Thyroid gland (tissue), 4 donors: ENCODE results near the gene CADPS. TPM values are rescaled to one million over a fixed set of nuclear protein-coding genes. Genes with fewer than 3 reads are reported as not detected.

Experiments
- DNase-seq, 2 donors: peaks; one replicate each; pipeline ENCODE4 v3.0.0-alpha.2; 2019
- H3K27ac ChIP-seq, 3 donors: fragments of 200-600 bp; sonication (generic); 1 replicate in 2 of 3; 2 replicates in 1 of 3; pipeline ENCODE4 v1.5.1; 2016 to 2019; ENCODE audit warnings: mild to moderate bottlenecking in 1 of 3, moderate library complexity in 1 of 3
- H3K27me3 ChIP-seq: fragments of 200-600 bp; sonication (generic); one replicate; pipeline ENCODE4 v1.5.1; 2019
- H3K36me3 ChIP-seq, 2 donors: fragments of 200-600 bp; sonication (generic); one replicate each; pipeline ENCODE4 v1.5.1; 2016 to 2019
- H3K4me1 ChIP-seq, 2 donors: fragments of 200-600 bp; sonication (generic); one replicate each; pipeline ENCODE4 v1.5.1; 2017 to 2019
- H3K4me3 ChIP-seq, 3 donors: fragments of 200-600 bp; sonication (generic); replicated peaks in 1 of 3; 1 replicate in 2 of 3; 2 replicates in 1 of 3; pipeline ENCODE4 v1.5.1; 2016; ENCODE audit warnings: mild to moderate bottlenecking in 1 of 3
- H3K9me3 ChIP-seq: fragments of 200-600 bp; sonication (generic); one replicate; pipeline ENCODE4 v1.5.1; 2017
- POLR2A ChIP-seq, 2 donors: fragments of 450-650 bp; IDR thresholded peaks; one replicate each; pipeline ENCODE4 v1.6.1; 2017; ENCODE audit warnings: antibody characterized with exemption in 2 of 2, mild to moderate bottlenecking in 2 of 2, moderate library complexity in 1 of 2
- WGBS, 2 donors: methylation state at CpG; one replicate each; pipeline ENCODE4 v1.1.5; 2017; 5-methylcytosine and 5-hydroxymethylcytosine counted together
- intact Hi-C: fragments of 100-400 bp; cut with DNase I; formaldehyde crosslinking; loops from one replicate; pipeline ENCODE4 v1.15.1; 2023
- total RNA-seq, 4 donors: library from RNA; depleted of rRNA; stranded (reverse); fragments of >200 nt; gene quantifications; one replicate each; pipeline ENCODE4 v1.2.3, GENCODE V29; 2016
- TF ChIP-seq, protein P1 (sequence below), 6 experiments: fragments of 200-600 bp in 3 of 6; fragments of 450-650 bp in 3 of 6; sonication (generic) in 3 of 6; IDR thresholded peaks; one replicate each; pipeline ENCODE4 v1.5.1; 2016 to 2019; ENCODE audit warnings: antibody characterized with exemption in 6 of 6, mild to moderate bottlenecking in 2 of 6, inconsistent platforms in 1 of 6, moderate library complexity in 1 of 6

CADPS gene
- total RNA-seq, 4 donors from 2014 or later: 1.6 to 9.5 TPM; not detected in 2

DNA sequence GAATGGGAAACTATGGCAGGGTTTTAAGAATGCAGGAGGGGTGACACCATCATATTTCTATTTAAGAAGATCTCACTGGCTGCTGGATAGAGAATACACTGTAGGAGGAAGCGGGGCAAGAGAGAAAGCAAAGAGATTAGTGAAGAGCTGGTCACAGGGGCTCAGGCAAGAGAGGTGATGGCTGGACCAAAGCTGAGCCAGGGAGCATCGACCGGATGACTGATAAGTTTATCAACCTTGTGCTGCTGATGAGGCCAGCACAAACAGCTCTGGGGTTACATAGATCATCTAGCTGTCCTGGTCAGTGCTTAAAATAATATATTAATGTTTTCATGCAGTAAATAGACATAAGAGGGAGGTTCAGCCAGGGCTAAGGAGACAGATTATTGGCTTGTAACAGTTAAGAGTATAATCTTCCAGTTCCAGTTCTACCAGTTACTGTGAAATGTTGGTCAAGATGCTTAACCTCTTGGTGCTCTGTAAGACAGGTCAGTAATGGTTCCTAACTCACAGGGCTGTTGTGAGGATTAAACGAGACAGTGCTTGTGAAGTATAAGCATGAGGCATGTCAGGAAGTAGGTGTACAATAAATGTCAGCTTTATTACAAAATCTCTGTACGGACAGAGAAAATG lies 300.8 kb downstream of the CADPS start:
- TF ChIP-seq POLR2A (IDR thresholded peaks at IDR 0.05): no peak
- TF ChIP-seq, protein P1, sequence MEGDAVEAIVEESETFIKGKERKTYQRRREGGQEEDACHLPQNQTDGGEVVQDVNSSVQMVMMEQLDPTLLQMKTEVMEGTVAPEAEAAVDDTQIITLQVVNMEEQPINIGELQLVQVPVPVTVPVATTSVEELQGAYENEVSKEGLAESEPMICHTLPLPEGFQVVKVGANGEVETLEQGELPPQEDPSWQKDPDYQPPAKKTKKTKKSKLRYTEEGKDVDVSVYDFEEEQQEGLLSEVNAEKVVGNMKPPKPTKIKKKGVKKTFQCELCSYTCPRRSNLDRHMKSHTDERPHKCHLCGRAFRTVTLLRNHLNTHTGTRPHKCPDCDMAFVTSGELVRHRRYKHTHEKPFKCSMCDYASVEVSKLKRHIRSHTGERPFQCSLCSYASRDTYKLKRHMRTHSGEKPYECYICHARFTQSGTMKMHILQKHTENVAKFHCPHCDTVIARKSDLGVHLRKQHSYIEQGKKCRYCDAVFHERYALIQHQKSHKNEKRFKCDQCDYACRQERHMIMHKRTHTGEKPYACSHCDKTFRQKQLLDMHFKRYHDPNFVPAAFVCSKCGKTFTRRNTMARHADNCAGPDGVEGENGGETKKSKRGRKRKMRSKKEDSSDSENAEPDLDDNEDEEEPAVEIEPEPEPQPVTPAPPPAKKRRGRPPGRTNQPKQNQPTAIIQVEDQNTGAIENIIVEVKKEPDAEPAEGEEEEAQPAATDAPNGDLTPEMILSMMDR (IDR thresholded peaks at IDR 0.05): no peak
- intact Hi-C loops: no loop called here
- Histone ChIP-seq H3K9me3 (no peaks in the 10 kb centered on the region), H3K36me3 (no peaks in the 10 kb centered on the region), H3K27me3 (no peaks in the 10 kb centered on the region), H3K4me1 (no peaks in the 10 kb centered on the region), H3K27ac (no peak overlapping the region), H3K4me3 (no peak overlapping the region)
- DNase-seq: no peak
- WGBS, 2 donors: 72 to 82% methylated on average over 5 of the region's 5 CpGs

DNA sequence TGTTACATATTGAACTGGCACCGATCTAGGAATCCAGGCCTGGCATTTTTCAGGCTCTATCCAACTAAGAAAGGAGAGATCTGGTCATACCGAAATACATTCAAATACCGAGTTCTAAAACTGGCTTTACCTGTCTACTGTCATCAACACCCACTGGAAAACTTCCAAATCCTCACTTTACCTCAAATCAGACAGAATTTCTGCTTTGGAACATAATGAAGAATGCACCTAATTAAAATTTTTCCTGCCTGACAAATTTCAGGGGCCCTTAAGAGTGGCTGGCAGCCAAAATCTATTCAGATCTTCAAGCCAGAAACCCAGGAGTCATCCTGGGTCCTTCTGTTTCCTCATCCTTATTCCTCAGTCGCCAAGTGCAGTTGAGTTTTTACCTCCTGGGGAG lies 303.3 kb downstream of the CADPS start:
- H3K27me3 ChIP-seq: no peaks in the 10 kb centered on the region
- DNase-seq: no peak
- 77 to 86% methylated on average over 4 of the region's 4 CpGs for WGBS, 2 donors
- no peaks in the 10 kb centered on the region for H3K36me3 ChIP-seq
- peaks cover 8 to 10% of the 10 kb centered on the region in 2 donors for H3K4me1 ChIP-seq
- H3K27ac ChIP-seq: no peak overlapping the region
- no peak for TF ChIP-seq POLR2A (IDR thresholded peaks at IDR 0.05)
- TF ChIP-seq, protein P1 (IDR thresholded peaks at IDR 0.05): no peak
- intact Hi-C loops: no loop called here
- no peaks in the 10 kb centered on the region for H3K9me3 ChIP-seq
- H3K4me3 ChIP-seq: no peak overlapping the region

DNA sequence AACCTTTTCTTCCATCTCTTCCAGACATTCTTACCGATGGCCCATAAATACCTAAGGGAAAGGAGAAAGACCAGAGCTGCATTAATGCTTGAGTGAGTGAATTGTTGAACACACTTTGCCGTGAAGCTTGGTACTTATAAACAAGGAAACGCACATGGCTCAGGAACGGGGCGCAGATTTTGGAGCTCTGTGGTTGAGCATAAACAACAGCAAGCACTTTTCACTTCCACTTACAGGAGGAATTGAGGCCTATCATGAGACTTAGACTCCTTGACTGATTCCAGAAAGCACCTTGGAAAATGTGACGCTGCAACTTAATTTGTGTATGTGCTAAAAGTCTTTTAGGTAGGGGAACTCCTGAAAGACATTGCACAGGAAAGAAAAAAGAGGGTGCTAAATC lies 304.3 kb downstream of the CADPS start:
- Histone ChIP-seq H3K4me3 (no peak overlapping the region), H3K27me3 (no peaks in the 10 kb centered on the region), H3K36me3 (no peaks in the 10 kb centered on the region), H3K27ac (no peak overlapping the region), H3K9me3 (no peaks in the 10 kb centered on the region), H3K4me1 (peaks cover 12 to 18% of the 10 kb centered on the region in 2 donors)
- TF ChIP-seq, protein P1 (IDR thresholded peaks at IDR 0.05): no peak
- TF ChIP-seq POLR2A (IDR thresholded peaks at IDR 0.05): no peak
- intact Hi-C loops: no loop called here
- 38 to 47% methylated on average over 6 of the region's 6 CpGs for WGBS, 2 donors
- DNase-seq: peak in 1 of 2 donors; percentile 9

DNA sequence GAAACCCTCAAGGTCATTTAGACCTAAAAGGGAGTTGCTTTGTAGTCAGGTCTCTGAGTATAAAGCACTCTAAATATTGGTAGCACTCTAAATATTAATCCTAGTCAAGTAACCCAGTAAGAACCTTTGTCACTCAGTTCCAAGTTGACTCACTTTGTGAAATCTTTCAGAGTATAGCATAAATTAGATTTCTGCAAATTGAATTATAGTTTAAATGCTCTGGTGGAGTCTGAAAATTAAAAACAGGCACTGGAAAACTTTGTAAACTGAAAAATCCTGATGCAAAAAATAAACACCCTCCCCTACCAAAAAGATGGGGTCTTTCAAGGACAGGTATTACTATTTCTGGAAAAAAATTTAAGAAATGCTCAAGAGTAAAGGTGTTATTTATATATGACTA lies 305.6 kb downstream of the CADPS start:
- intact Hi-C loops: no loop called here
- no peak overlapping the region for H3K4me3 ChIP-seq

More for the DNA sequence above, 305.6 kb downstream of the CADPS start:
- H3K4me1 ChIP-seq: peaks cover 12 to 18% of the 10 kb centered on the region in 2 donors
- no peak for DNase-seq
- TF ChIP-seq, protein P1 (IDR thresholded peaks at IDR 0.05): no peak
- no peak for TF ChIP-seq POLR2A (IDR thresholded peaks at IDR 0.05)
- H3K9me3 ChIP-seq: no peaks in the 10 kb centered on the region
- H3K27ac ChIP-seq: no peak overlapping the region
- no peaks in the 10 kb centered on the region for H3K36me3 ChIP-seq
- H3K27me3 ChIP-seq: no peaks in the 10 kb centered on the region
